Chondrocyte (in vitro differentiated cells): ENCODE measurements around the gene ABCC3. TPM values are rescaled to one million over a fixed set of nuclear protein-coding genes. Genes with fewer than 3 reads are reported as not detected.

ENCODE experiments used
- DNase-seq: peaks from one replicate; pipeline ENCODE4 v3.0.0; 2021; ENCODE audit warnings: mixed read lengths, low spot score
- H3K27ac Mint-ChIP-seq: one replicate; pipeline ENCODE4 v1.8.0; 2021; ENCODE audit warnings: mild to moderate bottlenecking, moderate library complexity, mixed read lengths; ENCODE audit not compliant: unreplicated experiment
- H3K27me3 Mint-ChIP-seq: 2 replicates; pipeline ENCODE4 v1.8.0; 2021; ENCODE audit warnings: low read depth, mixed read lengths
- H3K36me3 Mint-ChIP-seq: 2 replicates; pipeline ENCODE4 v1.8.0; 2021; ENCODE audit warnings: low read depth, mixed read lengths
- H3K4me1 Mint-ChIP-seq: 2 replicates; pipeline ENCODE4 v1.8.0; 2021; ENCODE audit warnings: low read depth, mild to moderate bottlenecking, mixed read lengths
- H3K4me3 Mint-ChIP-seq: one replicate; pipeline ENCODE4 v1.8.0; 2021; ENCODE audit warnings: mild to moderate bottlenecking, moderate library complexity, mixed read lengths; ENCODE audit not compliant: unreplicated experiment
- H3K9me3 Mint-ChIP-seq: 2 replicates; pipeline ENCODE4 v1.8.0; 2021; ENCODE audit warnings: low read depth, mixed read lengths
- CTCF ChIP-seq: fragments of 200-600 bp; sonication (generic); IDR thresholded peaks from 2 replicates; pipeline ENCODE4 v1.5.0; 2021; ENCODE audit warnings: antibody characterized with exemption, mild to moderate bottlenecking, moderate library complexity
- total RNA-seq: library from RNA; stranded (reverse); gene quantifications from 3 replicates; pipeline ENCODE4 v1.2.1, GENCODE V29; 2021

The ABCC3 gene
- total RNA-seq, 1 donor from 2014 or later: 2.8 TPM

- no peak for DNase-seq
- H3K36me3 Mint-ChIP-seq: no peaks in the 10 kb centered on the region
- no peak overlapping the region for H3K27ac Mint-ChIP-seq
- H3K27me3 Mint-ChIP-seq: no peaks in the 10 kb centered on the region
- H3K4me3 Mint-ChIP-seq: no peak overlapping the region
- H3K9me3 Mint-ChIP-seq: no peaks in the 10 kb centered on the region
- TF ChIP-seq CTCF: no peak
- H3K4me1 Mint-ChIP-seq: peaks cover 25% of the 10 kb centered on the region
Measured at GRCh38 chr17:50658616-50659015, 23.9 kb downstream of the ABCC3 start.

GRCh38 chr17:50659179-50659578, 24.5 kb downstream of the ABCC3 start:
- H3K9me3 Mint-ChIP-seq: no peaks in the 10 kb centered on the region
- no peaks in the 10 kb centered on the region for H3K36me3 Mint-ChIP-seq
- DNase-seq: no peak
- no peak overlapping the region for H3K4me3 Mint-ChIP-seq
- no peak overlapping the region for H3K27ac Mint-ChIP-seq
- no peaks in the 10 kb centered on the region for H3K27me3 Mint-ChIP-seq
- no peak for TF ChIP-seq CTCF
- peaks cover 25% of the 10 kb centered on the region for H3K4me1 Mint-ChIP-seq

GRCh38 chr17:50660042-50660886, 25.6 kb downstream of the ABCC3 start:
- Mint-ChIP-seq H3K36me3 (no peaks in the 10 kb centered on the region), H3K4me3 (no peak overlapping the region), H3K27me3 (no peaks in the 10 kb centered on the region), H3K4me1 (peaks cover 25% of the 10 kb centered on the region), H3K9me3 (no peaks in the 10 kb centered on the region), H3K27ac (peak overlapping the region; percentile 57)
- no peak for DNase-seq
- no peak for TF ChIP-seq CTCF

GRCh38 chr17:50660887-50661345, 26.2 kb downstream of the ABCC3 start:
- H3K36me3 Mint-ChIP-seq: no peaks in the 10 kb centered on the region
- no peak for TF ChIP-seq CTCF

GRCh38 chr17:50661348-50661747, 26.7 kb downstream of the ABCC3 start:
- no peaks in the 10 kb centered on the region for H3K27me3 Mint-ChIP-seq
- no peak for TF ChIP-seq CTCF
- peak overlapping the region; percentile 92 for H3K27ac Mint-ChIP-seq
- H3K9me3 Mint-ChIP-seq: no peaks in the 10 kb centered on the region
- no peak overlapping the region for H3K4me3 Mint-ChIP-seq
- peaks cover 25% of the 10 kb centered on the region for H3K4me1 Mint-ChIP-seq
- no peaks in the 10 kb centered on the region for H3K36me3 Mint-ChIP-seq
- DNase-seq: no peak

More at GRCh38 chr17:50660887-50661345, 26.2 kb downstream of the ABCC3 start:
- H3K4me3 Mint-ChIP-seq: no peak overlapping the region
- no peak for DNase-seq
- H3K27ac Mint-ChIP-seq: peak overlapping the region; percentile 92
- H3K9me3 Mint-ChIP-seq: no peaks in the 10 kb centered on the region
- H3K4me1 Mint-ChIP-seq: peaks cover 25% of the 10 kb centered on the region
- H3K27me3 Mint-ChIP-seq: no peaks in the 10 kb centered on the region
